Type B pancreatic cell (in vitro differentiated cells): Measurements from ENCODE around the gene FBLN5. TPM values are rescaled to one million over a fixed set of nuclear protein-coding genes. Genes with fewer than 3 reads are reported as not detected.

Source experiments
- DNase-seq: peaks from one replicate; pipeline ENCODE4 v3.0.0; 2021; ENCODE audit warnings: mixed read lengths; ENCODE audit not compliant: unreplicated experiment; ENCODE audit errors: extremely low spot score
- H3K27ac Mint-ChIP-seq: 2 replicates; pipeline ENCODE4 v1.8.0; 2021; ENCODE audit warnings: mild to moderate bottlenecking, mixed read lengths
- H3K27me3 Mint-ChIP-seq: 2 replicates; pipeline ENCODE4 v1.8.0; 2021; ENCODE audit warnings: mixed read lengths
- H3K36me3 Mint-ChIP-seq: 2 replicates; pipeline ENCODE4 v1.8.0; 2021; ENCODE audit warnings: mixed read lengths
- H3K4me1 Mint-ChIP-seq: one replicate; pipeline ENCODE4 v1.8.0; 2021; ENCODE audit warnings: mixed read lengths; ENCODE audit not compliant: unreplicated experiment
- H3K4me3 Mint-ChIP-seq: 2 replicates; pipeline ENCODE4 v1.8.0; 2021; ENCODE audit warnings: mild to moderate bottlenecking, mixed read lengths
- H3K9me3 Mint-ChIP-seq: 2 replicates; pipeline ENCODE4 v1.8.0; 2021; ENCODE audit warnings: mixed read lengths
- CTCF ChIP-seq: fragments of 200-600 bp; sonication (generic); conservative IDR thresholded peaks from 2 replicates; pipeline ENCODE4 v1.5.0; 2021; ENCODE audit warnings: antibody characterized with exemption, mild to moderate bottlenecking
- total RNA-seq: library from RNA; stranded (reverse); gene quantifications from 2 replicates; pipeline ENCODE4 v1.2.1, GENCODE V29; 2021; ENCODE audit warnings: low replicate concordance

The FBLN5 gene
- total RNA-seq, 1 donor from 2014 or later, result 14.1 TPM

GRCh38 chr14:91866061-91866460 lies 81.4 kb downstream of the FBLN5 start:
- Mint-ChIP-seq H3K27ac (no peak overlapping the region), H3K36me3 (no peaks in the 10 kb centered on the region), H3K4me3 (no peak overlapping the region), H3K4me1 (peaks cover 8% of the 10 kb centered on the region), H3K9me3 (no peaks in the 10 kb centered on the region), H3K27me3 (peaks cover 3% of the 10 kb centered on the region)
- no peak for TF ChIP-seq CTCF
- DNase-seq, result no peak

GRCh38 chr14:91862417-91862816 lies 85.1 kb downstream of the FBLN5 start:
- no peak overlapping the region for H3K4me3 Mint-ChIP-seq
- H3K27ac Mint-ChIP-seq, result no peak overlapping the region
- H3K9me3 Mint-ChIP-seq, result no peaks in the 10 kb centered on the region
- peaks cover 17% of the 10 kb centered on the region for H3K27me3 Mint-ChIP-seq
- H3K36me3 Mint-ChIP-seq, result no peaks in the 10 kb centered on the region
- no peak for DNase-seq
- TF ChIP-seq CTCF, result no peak
- H3K4me1 Mint-ChIP-seq, result peaks cover 7% of the 10 kb centered on the region

GRCh38 chr14:91861091-91861490 lies 86.4 kb downstream of the FBLN5 start:
- Mint-ChIP-seq H3K27me3 (peaks cover 17% of the 10 kb centered on the region), H3K4me3 (no peak overlapping the region), H3K27ac (no peak overlapping the region), H3K4me1 (peaks cover 7% of the 10 kb centered on the region), H3K36me3 (no peaks in the 10 kb centered on the region), H3K9me3 (no peaks in the 10 kb centered on the region)
- no peak for DNase-seq
- no peak for TF ChIP-seq CTCF

- no peak for TF ChIP-seq CTCF
- peaks cover 7% of the 10 kb centered on the region for H3K4me1 Mint-ChIP-seq
- H3K9me3 Mint-ChIP-seq, result no peaks in the 10 kb centered on the region
- H3K27ac Mint-ChIP-seq, result no peak overlapping the region
- no peaks in the 10 kb centered on the region for H3K36me3 Mint-ChIP-seq
- no peak for DNase-seq
- H3K4me3 Mint-ChIP-seq, result no peak overlapping the region
- peaks cover 17% of the 10 kb centered on the region for H3K27me3 Mint-ChIP-seq
These were observed 87.3 kb downstream of the FBLN5 start for GRCh38 chr14:91860238-91860637.

GRCh38 chr14:91858536-91859275 lies 88.8 kb downstream of the FBLN5 start:
- H3K27ac Mint-ChIP-seq, result no peak overlapping the region
- peaks cover 17% of the 10 kb centered on the region for H3K27me3 Mint-ChIP-seq
- H3K36me3 Mint-ChIP-seq, result no peaks in the 10 kb centered on the region
- no peak overlapping the region for H3K4me3 Mint-ChIP-seq
- DNase-seq, result no peak
- TF ChIP-seq CTCF, result no peak
- no peaks in the 10 kb centered on the region for H3K9me3 Mint-ChIP-seq
- peaks cover 7% of the 10 kb centered on the region for H3K4me1 Mint-ChIP-seq

- H3K27ac Mint-ChIP-seq, result no peak overlapping the region
- no peak for TF ChIP-seq CTCF
- H3K4me3 Mint-ChIP-seq, result no peak overlapping the region
- peaks cover 7% of the 10 kb centered on the region for H3K4me1 Mint-ChIP-seq
- DNase-seq, result no peak
- no peaks in the 10 kb centered on the region for H3K9me3 Mint-ChIP-seq
- H3K27me3 Mint-ChIP-seq, result peaks cover 15% of the 10 kb centered on the region
- no peaks in the 10 kb centered on the region for H3K36me3 Mint-ChIP-seq
These were observed 89.9 kb downstream of the FBLN5 start for GRCh38 chr14:91857614-91858013.
